Measurements from ENCODE around the gene LYPLAL1. TPM values are rescaled to one million over a fixed set of nuclear protein-coding genes. Genes with fewer than 3 reads are reported as not detected.

LYPLAL1 gene
- total RNA-seq, 2 experiments from 2014 or later = 24.5 to 30.0 TPM

DNA sequence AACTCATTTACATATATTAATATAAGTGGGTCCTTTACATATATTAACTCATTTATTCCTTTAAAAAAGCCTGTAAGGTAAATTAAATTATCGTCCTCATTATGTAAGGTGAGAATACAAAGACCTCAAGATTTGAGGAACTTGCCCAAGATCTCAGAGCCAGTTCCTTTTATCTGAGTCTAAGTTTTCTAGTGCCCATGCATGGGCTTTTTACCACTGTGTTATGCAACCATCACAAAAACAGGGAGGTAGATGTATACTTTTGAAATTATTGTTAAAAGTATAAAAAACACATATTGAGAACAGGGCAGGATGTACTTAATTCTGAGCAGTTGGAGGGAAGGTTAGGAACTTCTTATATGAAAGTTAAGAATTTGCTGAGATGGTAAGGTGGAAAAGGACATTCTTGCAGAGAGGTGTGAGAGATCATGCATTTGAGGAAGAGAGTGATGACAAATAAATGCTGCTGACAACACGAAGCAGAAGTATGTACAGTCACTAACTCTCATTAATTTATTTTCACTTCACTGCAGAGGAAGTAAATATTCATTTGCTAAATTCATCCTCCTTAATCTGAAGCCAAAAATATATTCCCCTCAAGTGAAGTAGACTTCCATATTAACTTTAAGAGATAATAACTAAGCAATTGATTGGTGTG, 28.9 kb upstream of the LYPLAL1 start:
- DNase-seq (no peak), ATAC-seq (no peak)
- intact Hi-C loops (cut with micrococcal nuclease) = no loop called here
- TF ChIP-seq, protein P1, sequence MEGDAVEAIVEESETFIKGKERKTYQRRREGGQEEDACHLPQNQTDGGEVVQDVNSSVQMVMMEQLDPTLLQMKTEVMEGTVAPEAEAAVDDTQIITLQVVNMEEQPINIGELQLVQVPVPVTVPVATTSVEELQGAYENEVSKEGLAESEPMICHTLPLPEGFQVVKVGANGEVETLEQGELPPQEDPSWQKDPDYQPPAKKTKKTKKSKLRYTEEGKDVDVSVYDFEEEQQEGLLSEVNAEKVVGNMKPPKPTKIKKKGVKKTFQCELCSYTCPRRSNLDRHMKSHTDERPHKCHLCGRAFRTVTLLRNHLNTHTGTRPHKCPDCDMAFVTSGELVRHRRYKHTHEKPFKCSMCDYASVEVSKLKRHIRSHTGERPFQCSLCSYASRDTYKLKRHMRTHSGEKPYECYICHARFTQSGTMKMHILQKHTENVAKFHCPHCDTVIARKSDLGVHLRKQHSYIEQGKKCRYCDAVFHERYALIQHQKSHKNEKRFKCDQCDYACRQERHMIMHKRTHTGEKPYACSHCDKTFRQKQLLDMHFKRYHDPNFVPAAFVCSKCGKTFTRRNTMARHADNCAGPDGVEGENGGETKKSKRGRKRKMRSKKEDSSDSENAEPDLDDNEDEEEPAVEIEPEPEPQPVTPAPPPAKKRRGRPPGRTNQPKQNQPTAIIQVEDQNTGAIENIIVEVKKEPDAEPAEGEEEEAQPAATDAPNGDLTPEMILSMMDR (IDR thresholded peaks at IDR 0.05) = no peak
- H3K9me3 Mint-ChIP-seq = no peaks in the 10 kb centered on the region
- no peaks in the 10 kb centered on the region for H3K36me3 Mint-ChIP-seq (ENCODE audit: low read depth)
- no peak overlapping the region for H3K4me3 Mint-ChIP-seq
- H3K27me3 Mint-ChIP-seq = peaks cover 1% of the 10 kb centered on the region
- no peak overlapping the region for H3K27ac Mint-ChIP-seq
- ChIA-PET CTCF (no interaction called here), POLR2A (no interaction called here)
- H3K4me1 Mint-ChIP-seq (ENCODE audit: low read depth) = no peaks in the 10 kb centered on the region

DNA sequence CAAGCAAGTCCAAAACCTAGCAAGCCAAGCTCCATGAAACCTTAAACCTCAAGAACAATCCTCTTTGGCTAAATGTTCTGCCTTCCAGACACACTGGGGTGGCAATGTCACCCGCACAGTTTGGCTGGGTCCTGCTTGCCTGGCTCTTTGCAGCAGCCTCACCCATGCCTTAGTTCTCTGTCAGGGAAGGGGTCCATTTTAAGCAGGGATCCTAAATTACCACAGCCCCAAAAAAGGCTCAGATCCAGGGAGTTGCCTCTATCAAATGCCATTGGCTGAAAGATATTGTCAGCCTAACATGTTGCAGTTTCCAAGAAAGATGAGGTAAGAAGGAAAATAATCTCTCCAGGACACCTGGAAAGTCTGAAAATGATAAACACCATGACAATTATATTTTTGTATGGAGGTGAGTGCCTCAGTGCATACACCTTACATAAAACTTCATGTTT, 26.1 kb upstream of the LYPLAL1 start:
- CTCF ChIA-PET = no interaction called here
- H3K4me1 Mint-ChIP-seq (ENCODE audit: low read depth) = no peaks in the 10 kb centered on the region
- H3K36me3 Mint-ChIP-seq (ENCODE audit: low read depth) = no peaks in the 10 kb centered on the region
- DNase-seq (no peak), ATAC-seq (no peak)
- intact Hi-C loops (cut with micrococcal nuclease) = no loop called here
- H3K27ac Mint-ChIP-seq = no peak overlapping the region
- TF ChIP-seq, protein P1 (IDR thresholded peaks at IDR 0.05) = no peak
- POLR2A ChIA-PET = no interaction called here
- H3K27me3 Mint-ChIP-seq = peaks cover 2% of the 10 kb centered on the region
- H3K9me3 Mint-ChIP-seq = no peaks in the 10 kb centered on the region
- H3K4me3 Mint-ChIP-seq = no peak overlapping the region

DNA sequence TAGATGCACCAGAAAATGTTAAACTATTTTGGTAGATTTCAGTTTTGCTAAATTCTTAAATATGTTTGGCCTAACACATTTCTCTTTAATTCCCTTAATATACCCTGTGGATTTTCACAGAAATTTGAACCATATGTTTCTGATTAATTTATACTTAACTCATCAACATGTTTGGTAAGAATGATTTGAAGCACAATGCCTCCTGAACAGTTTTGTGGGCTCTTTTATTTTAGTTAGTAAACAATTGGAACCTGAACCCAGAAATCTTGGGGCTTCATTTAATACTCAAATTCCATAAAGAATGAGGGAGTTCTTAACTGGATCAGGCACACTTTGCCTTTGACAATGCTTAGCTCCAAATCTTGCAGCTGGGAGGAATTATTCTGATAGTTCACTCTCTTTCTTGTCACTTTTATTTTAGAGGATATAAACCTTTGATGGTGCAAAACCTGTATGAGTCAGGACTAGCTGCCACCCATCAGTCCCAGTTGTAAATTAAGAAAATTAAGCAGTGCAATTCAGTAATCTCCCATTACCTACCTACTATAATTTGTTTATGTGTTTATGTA, 24.6 kb upstream of the LYPLAL1 start:
- ChIA-PET POLR2A (no interaction called here), CTCF (no interaction called here)
- no peaks in the 10 kb centered on the region for H3K4me1 Mint-ChIP-seq (ENCODE audit: low read depth)
- DNase-seq (no peak), ATAC-seq (no peak)
- peaks cover 5% of the 10 kb centered on the region for H3K27me3 Mint-ChIP-seq
- intact Hi-C loops (cut with micrococcal nuclease) = no loop called here
- no peaks in the 10 kb centered on the region for H3K9me3 Mint-ChIP-seq
- TF ChIP-seq, protein P1 (IDR thresholded peaks at IDR 0.05) = no peak
- H3K4me3 Mint-ChIP-seq = no peak overlapping the region
- H3K36me3 Mint-ChIP-seq (ENCODE audit: low read depth) = no peaks in the 10 kb centered on the region
- H3K27ac Mint-ChIP-seq = no peak overlapping the region

DNA sequence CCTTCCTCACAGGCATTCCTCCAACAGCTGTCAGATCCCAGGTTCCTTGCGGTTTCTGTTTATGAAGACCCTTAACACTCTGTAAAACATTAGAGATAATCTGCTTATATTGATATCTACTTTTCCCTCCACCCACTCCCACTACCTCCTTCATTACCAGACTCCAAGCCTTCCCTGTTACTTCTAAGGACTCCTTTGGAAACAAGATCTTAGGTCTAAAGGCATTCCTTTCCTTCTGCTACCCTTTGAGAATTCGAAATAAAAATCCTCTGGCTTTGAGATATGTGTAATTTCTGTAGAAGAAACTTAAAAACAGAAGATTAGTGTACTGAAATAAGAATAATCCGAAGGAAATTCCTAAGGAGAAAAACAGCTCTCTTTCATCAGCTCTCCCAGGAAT, 23.7 kb upstream of the LYPLAL1 start:
- Mint-ChIP-seq H3K9me3 (no peaks in the 10 kb centered on the region), H3K27me3 (peaks cover 5% of the 10 kb centered on the region), H3K36me3 (ENCODE audit: low read depth) (no peaks in the 10 kb centered on the region), H3K4me1 (ENCODE audit: low read depth) (no peaks in the 10 kb centered on the region), H3K27ac (no peak overlapping the region), H3K4me3 (no peak overlapping the region)
- intact Hi-C loops (cut with micrococcal nuclease) = no loop called here
- ChIA-PET CTCF (no interaction called here), POLR2A (no interaction called here)
- TF ChIP-seq, protein P1 (IDR thresholded peaks at IDR 0.05) = no peak
- DNase-seq (no peak), ATAC-seq (no peak)

DNA sequence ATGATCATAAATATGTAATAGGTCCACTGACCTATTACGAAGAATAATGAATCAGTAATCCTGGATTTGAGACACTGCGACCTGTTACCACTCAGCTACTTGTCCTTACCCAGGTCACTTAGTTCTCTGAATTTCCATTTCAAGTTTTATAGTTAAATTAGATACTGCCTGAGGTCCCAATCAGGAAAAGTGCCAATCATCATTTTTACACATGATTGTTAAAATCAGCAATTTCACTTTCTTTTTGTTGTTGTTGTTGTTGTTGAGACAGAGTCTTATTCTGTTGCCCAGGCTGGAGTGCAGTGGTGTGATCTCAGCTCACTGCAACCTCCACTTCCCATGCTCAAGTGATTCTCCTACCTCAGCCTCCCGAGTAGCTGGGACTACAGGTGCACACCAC, 22.8 kb upstream of the LYPLAL1 start:
- no peak overlapping the region for H3K4me3 Mint-ChIP-seq
- DNase-seq (no peak), ATAC-seq (no peak)
- intact Hi-C loops (cut with micrococcal nuclease) = no loop called here
- POLR2A ChIA-PET = no interaction called here
- CTCF ChIA-PET = no interaction called here
- no peaks in the 10 kb centered on the region for H3K36me3 Mint-ChIP-seq (ENCODE audit: low read depth)
- no peaks in the 10 kb centered on the region for H3K9me3 Mint-ChIP-seq
- peaks cover 7% of the 10 kb centered on the region for H3K27me3 Mint-ChIP-seq
- TF ChIP-seq, protein P1 (IDR thresholded peaks at IDR 0.05) = no peak
- no peaks in the 10 kb centered on the region for H3K4me1 Mint-ChIP-seq (ENCODE audit: low read depth)
- H3K27ac Mint-ChIP-seq = no peak overlapping the region
